ENCODE data around the gene TGOLN2. TPM values are rescaled to one million over a fixed set of nuclear protein-coding genes. Genes with fewer than 3 reads are reported as not detected.

The TGOLN2 gene
- total RNA-seq = 156 and 171 TPM in 2 replicates

GRCh38 chr2:85327822-85328617, at the start of gene TGOLN2:
TSS of gene TGOLN2 (minus strand) at chr2:85327989. CDS start at chr2:85327962, 27 bp downstream.

GRCh38 chr2:85354286-85355072, 26.7 kb upstream of the TGOLN2 start, which contains the start of the genes ELMOD3 and RETSAT:
TSS of gene ELMOD3 (plus strand) at chr2:85354769. CDS start at chr2:85357199, 2,430 bp downstream.
TSS of gene RETSAT (minus strand) at chr2:85354528. CDS start at chr2:85354507, 21 bp downstream.

Small RNA genes lying within 50 kb of the gene (small RNA-seq; reads per million reads assigned to genes)
- gene AC062037.1 (not detected), gene RF00019 (not detected), gene RN7SL113P (not detected)

Other genes starting within 250 kb of the TGOLN2 start
- 10.3 and 12.1 TPM in 2 replicates for gene TCF7L1, start 194.6 kb downstream of the TGOLN2 start, total RNA-seq
- gene RETSAT, start 26.5 kb upstream of the TGOLN2 start, total RNA-seq = 45.7 and 52.0 TPM in 2 replicates
- 11.6 and 15.0 TPM in 2 replicates for gene ELMOD3, start 26.8 kb upstream of the TGOLN2 start, total RNA-seq
- 26.0 and 36.8 TPM in 2 replicates for gene CAPG, start 82.4 kb upstream of the TGOLN2 start, total RNA-seq
- 0.53 TPM in 1 of 2 replicates, not detected in the other for gene SH2D6, start 90.7 kb upstream of the TGOLN2 start, total RNA-seq
- 201 and 210 TPM in 2 replicates for gene MAT2A, start 211.2 kb upstream of the TGOLN2 start, total RNA-seq
- gene GGCX, start 233.5 kb upstream of the TGOLN2 start, total RNA-seq = 41.6 and 42.8 TPM in 2 replicates
- 15.8 and 28.9 TPM in 2 replicates for gene VAMP8, start 249.6 kb upstream of the TGOLN2 start, total RNA-seq